GM12892 (cell line): ENCODE results near the gene PELI3.

Experiments
- POLR2A ChIP-seq: IDR thresholded peaks from 2 replicates; pipeline ENCODE4 v1.6.1; 2011; ENCODE audit warnings: low read depth, low read length, control low read depth
- POLR2AphosphoS5 ChIP-seq: IDR thresholded peaks from 2 replicates; pipeline ENCODE4 v1.6.1; 2011; ENCODE audit warnings: low read depth, low read length, control low read depth

- TF ChIP-seq POLR2A (no peak), POLR2AphosphoS5 (no peak)
Observed at GRCh38 chr11:66476841-66477251, 10.1 kb downstream of the PELI3 start.
